Endothelial cell of umbilical vein (primary cell): ENCODE data around the gene PRUNE2. TPM values are rescaled to one million over a fixed set of nuclear protein-coding genes. Genes with fewer than 3 reads are reported as not detected.

ENCODE experiments used
- BruUV-seq: library from RNA; stranded (reverse); fragments of 400-500 nt; replicated peaks from 2 replicates; lab custom pipeline; 2021; lab: Mats Ljungman, UMichigan
- CTCF ChIA-PET: fragments of 300-600, 350-600 bp; sonication (Branson Sonifier 250); formaldehyde crosslinking; loops from one replicate; lab custom pipeline; 2021; ENCODE audit warnings: antibody characterized with exemption, inconsistent platforms; lab: Charles Lee
- POLR2A ChIA-PET: fragments of 300-600, 350-600 bp; sonication (Branson Sonifier 250); formaldehyde crosslinking; loops from one replicate; lab custom pipeline; 2021; ENCODE audit warnings: antibody characterized with exemption, inconsistent platforms; lab: Charles Lee
- DNase-seq: peaks from one replicate; pipeline ENCODE4 v3.0.0-alpha.2; 2011; ENCODE audit warnings: low read depth, low spot score
- FAIRE-seq: peaks from 2 replicates; lab custom pipeline; 2011; peaks lifted over from hg19 to GRCh38; lab: Jason Lieb, UNC
- H2AFZ ChIP-seq: 2 replicates; pipeline ENCODE4 v1.6.0; 2012; ENCODE audit warnings: low read depth, low read length, control low read depth, inconsistent platforms
- H3K27ac ChIP-seq: 2 replicates; pipeline ENCODE4 v1.5.1; 2011; ENCODE audit warnings: low read depth, mild to moderate bottlenecking, control low read depth, low read length, moderate library complexity; ENCODE audit not compliant: insufficient read depth
- H3K27me3 ChIP-seq, 2 experiments: 2 replicates each; pipeline versions ENCODE4 v1.6.0 to v1.6.1; 2011; ENCODE audit warnings: low read length in 2 of 2, mixed read lengths in 1 of 2; ENCODE audit not compliant: control insufficient read depth in 2 of 2, insufficient read depth in 2 of 2
- H3K36me3 ChIP-seq, 2 experiments: 2 replicates in 1 of 2; 3 replicates in 1 of 2; pipeline ENCODE4 v1.5.1; 2011; ENCODE audit warnings: low read length in 2 of 2, mild to moderate bottlenecking in 1 of 2, moderate library complexity in 1 of 2; ENCODE audit not compliant: control insufficient read depth in 2 of 2, insufficient read depth in 2 of 2; ENCODE audit errors: extremely low read depth in 1 of 2
- H3K4me1 ChIP-seq: 3 replicates; pipeline ENCODE4 v1.5.1; 2011; ENCODE audit warnings: mild to moderate bottlenecking, low read length; ENCODE audit not compliant: control insufficient read depth, insufficient read depth; ENCODE audit errors: extremely low read depth
- H3K4me2 ChIP-seq: 2 replicates; pipeline ENCODE4 v1.6.1; 2011; ENCODE audit warnings: low read length, control low read depth, mixed read lengths; ENCODE audit not compliant: insufficient read depth
- H3K4me3 ChIP-seq, 3 experiments: fragments of 200-600 bp in 1 of 3; sonication (generic), shearing (Covaris generic) in 1 of 3; replicated peaks in 1 of 3; 2 replicates each; pipeline ENCODE4 v1.5.1; 2011 to 2016; ENCODE audit warnings: control low read depth in 3 of 3, low read length in 3 of 3, mild to moderate bottlenecking in 2 of 3, inconsistent platforms in 1 of 3, low read depth in 1 of 3, moderate library complexity in 1 of 3; ENCODE audit not compliant: insufficient read depth in 1 of 3
- H3K79me2 ChIP-seq: 2 replicates; pipeline ENCODE4 v1.6.0; 2012; ENCODE audit warnings: low read length, inconsistent platforms; ENCODE audit not compliant: control insufficient read depth, insufficient read depth
- H3K9ac ChIP-seq: replicated peaks from 2 replicates; pipeline ENCODE3; 2011; ENCODE audit warnings: low read length, control low read depth; ENCODE audit not compliant: insufficient read depth; ENCODE audit errors: extremely low read depth
- H3K9me1 ChIP-seq: replicated peaks from 3 replicates; pipeline ENCODE4 v1.6.0; 2011; ENCODE audit warnings: mild to moderate bottlenecking, low read length; ENCODE audit not compliant: control insufficient read depth, insufficient read depth; ENCODE audit errors: extremely low read depth
- H3K9me3 ChIP-seq: replicated peaks from 2 replicates; pipeline ENCODE4 v1.5.1; 2012; ENCODE audit warnings: low read length, inconsistent platforms; ENCODE audit not compliant: control insufficient read depth, insufficient read depth
- H4K20me1 ChIP-seq: replicated peaks from 2 replicates; pipeline ENCODE3; 2011; ENCODE audit warnings: mild to moderate bottlenecking, low read length; ENCODE audit not compliant: control insufficient read depth, insufficient read depth; ENCODE audit errors: extremely low read depth
- CTCF ChIP-seq, 2 donors: IDR thresholded peaks; 1 replicate in 1 of 2; 2 replicates in 1 of 2; pipeline ENCODE4 v1.5.1; 2011; ENCODE audit warnings: low read length in 2 of 2, mild to moderate bottlenecking in 2 of 2, moderate library complexity in 2 of 2, control low read depth in 1 of 2, inconsistent platforms in 1 of 2, low read depth in 1 of 2; ENCODE audit not compliant: insufficient read depth in 1 of 2; ENCODE audit errors: extremely low read depth in 1 of 2
- EZH2 ChIP-seq: IDR thresholded peaks from 2 replicates; pipeline ENCODE4 v1.6.1; 2012; ENCODE audit warnings: borderline replicate concordance, low read depth, mild to moderate bottlenecking, moderate library complexity, low read length, inconsistent platforms; ENCODE audit not compliant: severe bottlenecking
- FOS ChIP-seq: IDR thresholded peaks from 2 replicates; pipeline ENCODE4 v1.6.1; 2011; ENCODE audit warnings: mild to moderate bottlenecking, low read length, moderate library complexity, borderline replicate concordance; ENCODE audit not compliant: insufficient read depth
- GATA2 ChIP-seq: IDR thresholded peaks from 2 replicates; pipeline ENCODE4 v1.7.0; 2011; ENCODE audit warnings: low read depth, mild to moderate bottlenecking, moderate library complexity, mixed read lengths, low read length; ENCODE audit not compliant: insufficient read length, insufficient read depth
- JUN ChIP-seq: IDR thresholded peaks from 2 replicates; pipeline ENCODE4 v1.6.1; 2011; ENCODE audit warnings: borderline replicate concordance, low read depth; ENCODE audit not compliant: insufficient read length, insufficient read depth
- MAX ChIP-seq: IDR thresholded peaks from 2 replicates; pipeline ENCODE4 v1.6.1; 2011; ENCODE audit not compliant: insufficient read depth, insufficient read length
- MYC ChIP-seq: IDR thresholded peaks from one replicate; pipeline ENCODE4 v1.6.1; 2011; ENCODE audit warnings: mild to moderate bottlenecking, low read depth, low read length
- POLR2A ChIP-seq: IDR thresholded peaks from 2 replicates; pipeline ENCODE4 v1.6.1; 2012; ENCODE audit warnings: low read depth, mild to moderate bottlenecking, control low read depth, low read length
- POLR2AphosphoS5 ChIP-seq: IDR thresholded peaks from 2 replicates; pipeline ENCODE4 v1.6.1; 2012; ENCODE audit warnings: low read depth, mild to moderate bottlenecking, control low read depth, low read length, moderate library complexity; ENCODE audit not compliant: insufficient read depth
- dilution Hi-C: fragments of 300-500 bp; cut with MboI; formaldehyde crosslinking; loops from one replicate; pipeline ENCODE4 v1.15.0; 2019; ENCODE audit warnings: low sequenced_read_pairs; ENCODE audit not compliant: extremely low pct_ligation_motif_present
- intact Hi-C: fragments of 100-400 bp; cut with micrococcal nuclease; formaldehyde crosslinking; loops from one replicate; pipeline ENCODE4 v1.10.0; 2022
- polyA plus RNA-seq, 4 experiments: library from polyadenylated mRNA; depleted of rRNA in 3 of 4; stranded (reverse) in 3 of 4; unstranded in 1 of 4; fragments of >200 nt; gene quantifications; 2 replicates each; pipeline versions ENCODE4 v1.2.1 to v1.2.3, GENCODE V29; 2011 to 2012; ENCODE audit warnings: missing spikeins in 1 of 4
- total RNA-seq: library from RNA; stranded (reverse); gene quantifications from 2 replicates; pipeline ENCODE4 v1.2.3, GENCODE V29; 2021

The PRUNE2 gene
- total and polyA plus RNA-seq, 2 donors (not counting 3 experiments of a cell fraction or from before 2014, with no cell fraction given): 15.8 to 21.7 TPM

GRCh38 chr9:76580188-76580587 is 325.7 kb downstream of the PRUNE2 start:
- no peaks in the 10 kb centered on the region for H3K27me3 ChIP-seq
- no peaks in the 10 kb centered on the region for H3K9me1 ChIP-seq
- no peak for FAIRE-seq

More at GRCh38 chr9:76580188-76580587, 325.7 kb downstream of the PRUNE2 start:
- Histone ChIP-seq H3K36me3 (no peaks in the 10 kb centered on the region), H3K79me2 (no peaks in the 10 kb centered on the region), H4K20me1 (no peaks in the 10 kb centered on the region), H2AFZ (no peak overlapping the region), H3K27ac (no peak overlapping the region), H3K4me2 (no peak overlapping the region), H3K4me1 (peaks cover 2% of the 10 kb centered on the region), H3K9me3 (no peaks in the 10 kb centered on the region), H3K4me3 (no peak overlapping the region), H3K9ac (no peak overlapping the region)
- dilution Hi-C loops (no loop called here), intact Hi-C loops (no loop called here)
- DNase-seq: no peak
- no TSS peak for BruUV-seq
- POLR2A ChIA-PET: no interaction called here
- TF ChIP-seq JUN (no peak), POLR2AphosphoS5 (no peak), CTCF (IDR thresholded peaks at IDR 0.05; ENCODE audit: extremely low read depth in 1 of 2, insufficient read depth in 1 of 2, low read depth in 1 of 2, low read length in 2 of 2) (no peak), POLR2A (no peak), EZH2 (no peak), MYC (no peak), GATA2 (no peak), FOS (no peak), MAX (no peak)
- CTCF ChIA-PET: interaction anchor here (0.6 to 2.8 kb wide), 4 partner anchors 13 to 446 kb away, joined by 3 to 10 read pairs (median 3); no protein-coding TSS in a partner anchor
